Stimulated activated CD8-positive, alpha-beta memory T cell treated with anti-CD3 and anti-CD28 coated beads, Interleukin-15, amount 100 ng/mL, for 4 hours (primary cell): ENCODE results near the gene FKBP5.
"Not testable (repeated sequence)": the region's sequence is repeated elsewhere in the genome, so short reads cannot be mapped to it uniquely, and the experiment has no call there.

Experiments
- DNase-seq, 2 donors: peaks; one replicate each; pipeline ENCODE4 v3.0.0-alpha.2; 2020; ENCODE audit warnings: low read depth in 2 of 2

Gene FKBP5

GRCh38 chr6:35690006-35690405, 1.3 kb upstream of the FKBP5 start:
- DNase-seq: not testable (repeated sequence)

GRCh38 chr6:35687658-35688604, 784 bp downstream of the FKBP5 start:
- DNase-seq: peak; percentile 12 to 29

- DNase-seq: no peak
Observed at GRCh38 chr6:35686873-35687555, 1.7 kb downstream of the FKBP5 start.

GRCh38 chr6:35686436-35686835, 2.3 kb downstream of the FKBP5 start:
- no peak for DNase-seq

GRCh38 chr6:35683267-35683666, 5.4 kb downstream of the FKBP5 start:
- DNase-seq: no peak

GRCh38 chr6:35681298-35681697, 7.4 kb downstream of the FKBP5 start:
- DNase-seq: no peak

GRCh38 chr6:35679399-35679798, 9.3 kb downstream of the FKBP5 start:
- no peak for DNase-seq

GRCh38 chr6:35678814-35679213, 9.9 kb downstream of the FKBP5 start:
- DNase-seq: no peak

GRCh38 chr6:35678021-35678654, 10.6 kb downstream of the FKBP5 start:
- no peak for DNase-seq

GRCh38 chr6:35677456-35677855, 11.3 kb downstream of the FKBP5 start:
- no peak for DNase-seq

GRCh38 chr6:35675871-35676459, 12.8 kb downstream of the FKBP5 start:
- DNase-seq: no peak

GRCh38 chr6:35674594-35674993, 14.1 kb downstream of the FKBP5 start:
- DNase-seq: no peak

GRCh38 chr6:35673755-35674154, 15.0 kb downstream of the FKBP5 start:
- no peak for DNase-seq

GRCh38 chr6:35673284-35673666, 15.4 kb downstream of the FKBP5 start:
- DNase-seq: not testable (repeated sequence)

- not testable (repeated sequence) for DNase-seq
Observed at GRCh38 chr6:35670453-35670852, 18.3 kb downstream of the FKBP5 start.

- DNase-seq: no peak
Observed at GRCh38 chr6:35669451-35670045, 19.2 kb downstream of the FKBP5 start.

- DNase-seq: no peak
Observed at GRCh38 chr6:35668744-35669450, 19.8 kb downstream of the FKBP5 start.

- no peak for DNase-seq
Observed at GRCh38 chr6:35668096-35668495, 20.6 kb downstream of the FKBP5 start.

GRCh38 chr6:35665573-35665972, 23.1 kb downstream of the FKBP5 start:
- no peak for DNase-seq

- DNase-seq: no peak
Observed at GRCh38 chr6:35664945-35665344, 23.8 kb downstream of the FKBP5 start.
